Left lung (tissue), 10 donors: ENCODE results near the gene PGAM1. TPM values are rescaled to one million over a fixed set of nuclear protein-coding genes. Genes with fewer than 3 reads are reported as not detected.
A peak's percentile ranks its signal among the peaks of the same experiment; 100 is the strongest.

Experiments used
- ATAC-seq: fragments of 200-7000 bp; cut with Tn5 transposase; one replicate; pipeline ENCODE4 v1.9.1; 2020; ENCODE audit warnings: moderate library complexity
- DNase-seq, 4 donors: peaks; one replicate each; pipeline ENCODE4 v3.0.0-alpha.2; 2013 to 2020
- H3K27ac ChIP-seq, 2 donors: fragments of 200-600 bp; sonication (generic) in 1 of 2; one replicate each; pipeline versions ENCODE4 v1.5.0 to v1.8.0; 2020 to 2021
- H3K27me3 ChIP-seq, 2 donors: fragments of 200-600 bp; sonication (generic) in 1 of 2; one replicate each; pipeline versions ENCODE4 v1.5.0 to v1.8.0; 2020 to 2021
- H3K36me3 ChIP-seq, 2 donors: fragments of 200-600 bp; sonication (generic) in 1 of 2; one replicate each; pipeline versions ENCODE4 v1.5.0 to v1.8.0; 2020 to 2021
- H3K4me1 ChIP-seq, 2 donors: fragments of 200-600 bp; one replicate each; pipeline ENCODE4 v1.8.0; 2021
- H3K4me3 ChIP-seq, 2 donors: fragments of 200-600 bp; sonication (generic) in 1 of 2; one replicate each; pipeline versions ENCODE4 v1.5.0 to v1.8.0; 2020 to 2021; ENCODE audit warnings: mild to moderate bottlenecking in 1 of 2
- H3K9me3 ChIP-seq, 2 donors: fragments of 200-600 bp; sonication (generic) in 1 of 2; one replicate each; pipeline versions ENCODE4 v1.5.0 to v1.8.0; 2020 to 2021
- intact Hi-C, 2 donors: fragments of 100-400 bp; cut with DNase I; formaldehyde crosslinking; loops; one replicate each; pipeline versions ENCODE4 v1.11.2 to v1.14.2; 2022
- polyA plus RNA-seq, 6 donors: library from polyadenylated mRNA; unstranded; fragments of 120-200 nt; gene quantifications; one replicate each; pipeline ENCODE4 v1.2.1, GENCODE V29; 2013; ENCODE audit not compliant: insufficient read length in 6 of 6
- total RNA-seq, 2 donors: library from RNA; stranded (reverse); fragmentation: NEBNext Ultra II Directional; extraction: Animal tissue kit (Norgen Biotek cat#: 25700); gene quantifications; one replicate each; pipeline ENCODE4 v1.2.1, GENCODE V29; 2021
- TF ChIP-seq, protein P1 (sequence below), 2 donors: fragments of 200-600 bp; sonication (generic) in 1 of 2; IDR thresholded peaks; one replicate each; pipeline versions ENCODE4 v1.5.0 to v1.8.0; 2021; ENCODE audit warnings: antibody characterized with exemption in 2 of 2
- donor health status: DM: no; HTN: yes; CAD: no.
- donor health status: DM: no; HTN: no; CAD: no.

Gene PGAM1
- total and polyA plus RNA-seq, 8 donors = 155 to 236 (median 169) TPM

GRCh38 chr10:97462309-97462708 lies 36.3 kb downstream of the PGAM1 start:
- intact Hi-C loops = loop anchor here in 1 of 2 donors (5.0 kb wide), 1 partner anchor 90 kb away; no protein-coding TSS in a partner anchor
- Histone ChIP-seq H3K4me3 (no peak overlapping the region), H3K27me3 (no peaks in the 10 kb centered on the region)

DNA sequence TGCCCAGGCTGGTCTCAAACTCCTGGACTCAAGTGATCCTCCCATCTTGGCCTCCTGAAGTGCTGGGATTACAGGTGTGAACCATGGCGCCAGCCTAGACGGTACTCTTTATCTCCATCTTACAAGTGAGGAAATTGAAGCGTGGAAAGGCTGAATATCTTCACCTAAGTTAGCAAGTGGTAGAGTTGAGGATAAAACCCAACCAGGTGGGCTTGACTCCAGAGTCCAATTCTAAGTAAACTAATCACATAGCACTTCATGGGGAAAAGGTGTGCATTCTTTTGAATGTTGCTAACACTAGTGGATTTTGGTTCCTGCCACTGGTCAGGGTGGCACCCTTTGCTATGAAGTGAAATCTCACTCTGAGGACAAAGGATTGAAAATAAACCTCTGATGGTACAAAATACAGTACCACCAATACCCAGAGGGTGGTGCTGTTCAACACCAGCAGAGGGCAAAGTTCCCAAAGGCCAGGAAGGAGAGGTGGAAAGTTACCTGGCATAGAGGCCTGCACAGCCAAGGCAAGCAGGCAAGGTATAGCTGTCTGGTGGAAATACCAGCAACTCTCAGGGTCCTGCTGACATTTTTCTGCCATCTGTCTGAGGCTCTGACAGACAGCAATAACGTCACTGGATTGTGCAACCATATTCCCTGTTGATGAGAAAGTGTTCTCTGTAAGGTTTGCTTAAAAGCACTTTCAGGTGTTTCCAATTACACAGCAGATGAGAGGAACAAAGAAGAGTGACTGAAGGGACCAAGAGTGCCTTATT lies 37.6 kb downstream of the PGAM1 start:
- Histone ChIP-seq H3K9me3 (no peaks in the 10 kb centered on the region), H3K36me3 (peaks cover 6 to 100% of the 10 kb centered on the region in 2 donors), H3K4me1 (peaks cover 0 to 16% of the 10 kb centered on the region in 2 donors), H3K27me3 (no peaks in the 10 kb centered on the region), H3K4me3 (no peak overlapping the region), H3K27ac (peak overlapping the region; percentile 44 to 45)
- intact Hi-C loops = loop anchor here in 1 of 2 donors (5.0 kb wide), 1 partner anchor 89 kb away; no protein-coding TSS in a partner anchor
- DNase-seq = peak in 3 of 4 donors; percentile 19 to 55 (median 52)
- peak; percentile 89 for ATAC-seq
- TF ChIP-seq, protein P1, sequence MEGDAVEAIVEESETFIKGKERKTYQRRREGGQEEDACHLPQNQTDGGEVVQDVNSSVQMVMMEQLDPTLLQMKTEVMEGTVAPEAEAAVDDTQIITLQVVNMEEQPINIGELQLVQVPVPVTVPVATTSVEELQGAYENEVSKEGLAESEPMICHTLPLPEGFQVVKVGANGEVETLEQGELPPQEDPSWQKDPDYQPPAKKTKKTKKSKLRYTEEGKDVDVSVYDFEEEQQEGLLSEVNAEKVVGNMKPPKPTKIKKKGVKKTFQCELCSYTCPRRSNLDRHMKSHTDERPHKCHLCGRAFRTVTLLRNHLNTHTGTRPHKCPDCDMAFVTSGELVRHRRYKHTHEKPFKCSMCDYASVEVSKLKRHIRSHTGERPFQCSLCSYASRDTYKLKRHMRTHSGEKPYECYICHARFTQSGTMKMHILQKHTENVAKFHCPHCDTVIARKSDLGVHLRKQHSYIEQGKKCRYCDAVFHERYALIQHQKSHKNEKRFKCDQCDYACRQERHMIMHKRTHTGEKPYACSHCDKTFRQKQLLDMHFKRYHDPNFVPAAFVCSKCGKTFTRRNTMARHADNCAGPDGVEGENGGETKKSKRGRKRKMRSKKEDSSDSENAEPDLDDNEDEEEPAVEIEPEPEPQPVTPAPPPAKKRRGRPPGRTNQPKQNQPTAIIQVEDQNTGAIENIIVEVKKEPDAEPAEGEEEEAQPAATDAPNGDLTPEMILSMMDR (IDR thresholded peaks at IDR 0.05) = peak; percentile 71 to 72

More at GRCh38 chr10:97462309-97462708, 36.3 kb downstream of the PGAM1 start:
- DNase-seq (no peak), ATAC-seq (no peak)
- no peaks in the 10 kb centered on the region for H3K9me3 ChIP-seq
- no peak overlapping the region for H3K27ac ChIP-seq
- peaks cover 6 to 100% of the 10 kb centered on the region in 2 donors for H3K36me3 ChIP-seq
- TF ChIP-seq, protein P1 (IDR thresholded peaks at IDR 0.05) = no peak
- peaks cover 0 to 16% of the 10 kb centered on the region in 2 donors for H3K4me1 ChIP-seq

DNA sequence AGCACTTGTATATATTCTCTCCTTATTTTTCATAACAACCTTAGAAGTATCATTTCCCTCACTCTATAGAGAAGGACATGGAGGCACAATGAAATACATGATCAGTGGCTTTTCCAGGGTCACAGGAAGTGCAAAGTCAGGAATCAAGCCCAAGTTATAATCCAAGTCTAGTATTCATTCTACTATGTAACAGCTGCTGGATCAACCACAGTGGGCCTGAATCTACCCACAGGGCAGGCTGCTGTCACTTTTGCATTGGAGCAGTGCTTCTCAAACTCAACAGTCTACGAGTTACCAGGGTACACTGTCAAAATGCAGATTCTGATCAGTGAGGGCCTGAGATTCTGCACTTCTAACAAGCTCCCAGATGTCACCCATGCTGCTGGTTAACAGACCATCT lies 38.2 kb downstream of the PGAM1 start:
- Histone ChIP-seq H3K4me3 (no peak overlapping the region), H3K36me3 (peaks cover 6 to 100% of the 10 kb centered on the region in 2 donors), H3K27ac (peak overlapping the region; percentile 44 to 45), H3K4me1 (peaks cover 0 to 16% of the 10 kb centered on the region in 2 donors), H3K27me3 (no peaks in the 10 kb centered on the region), H3K9me3 (no peaks in the 10 kb centered on the region)
- DNase-seq = no peak
- TF ChIP-seq, protein P1 (IDR thresholded peaks at IDR 0.05) = no peak
- intact Hi-C loops = loop anchor here in 1 of 2 donors (5.0 kb wide), 1 partner anchor 88 kb away; no protein-coding TSS in a partner anchor
- ATAC-seq = no peak

- TF ChIP-seq, protein P1 (IDR thresholded peaks at IDR 0.05) = no peak
- intact Hi-C loops = no loop called here
- H3K36me3 ChIP-seq = peaks cover 6 to 99% of the 10 kb centered on the region in 2 donors
Measured at GRCh38 chr10:97465982-97466381, 40.0 kb downstream of the PGAM1 start.

DNA sequence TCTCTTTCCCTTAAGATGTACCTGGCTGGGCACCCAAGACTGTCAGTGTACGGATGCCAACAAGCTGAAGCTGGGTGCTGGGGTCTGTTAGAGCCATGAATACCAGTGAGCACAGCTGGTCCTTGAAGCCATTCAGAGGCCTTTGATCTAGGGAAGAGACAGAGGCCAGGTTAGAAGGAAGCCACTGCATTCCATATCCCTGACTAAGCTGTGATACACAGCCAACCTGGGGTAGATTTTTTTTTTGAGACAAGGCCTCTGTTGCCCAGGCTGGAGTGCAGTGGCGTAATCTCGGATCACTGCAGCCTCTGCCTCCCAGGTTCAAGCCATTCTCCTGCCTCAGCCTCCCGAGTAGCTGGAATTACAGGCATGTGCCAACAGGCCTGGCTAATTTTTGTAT lies 40.8 kb downstream of the PGAM1 start:
- DNase-seq = no peak
- peaks cover 6 to 97% of the 10 kb centered on the region in 2 donors for H3K36me3 ChIP-seq
- TF ChIP-seq, protein P1 (IDR thresholded peaks at IDR 0.05) = no peak
- H3K27me3 ChIP-seq = no peaks in the 10 kb centered on the region
- peaks cover 0 to 16% of the 10 kb centered on the region in 2 donors for H3K4me1 ChIP-seq
- no peak for ATAC-seq
- H3K9me3 ChIP-seq = no peaks in the 10 kb centered on the region
- intact Hi-C loops = no loop called here
- no peak overlapping the region for H3K4me3 ChIP-seq
- H3K27ac ChIP-seq = no peak overlapping the region

More at GRCh38 chr10:97465982-97466381, 40.0 kb downstream of the PGAM1 start:
- DNase-seq (no peak), ATAC-seq (no peak)
- peaks cover 0 to 16% of the 10 kb centered on the region in 2 donors for H3K4me1 ChIP-seq
- no peaks in the 10 kb centered on the region for H3K9me3 ChIP-seq
- no peak overlapping the region for H3K4me3 ChIP-seq
- H3K27me3 ChIP-seq = no peaks in the 10 kb centered on the region
- no peak overlapping the region for H3K27ac ChIP-seq
